Kidney epithelial cell (primary cell): ENCODE measurements around the gene YKT6. TPM values are rescaled to one million over a fixed set of nuclear protein-coding genes. Genes with fewer than 3 reads are reported as not detected.

ENCODE experiments used
- DNase-seq: peaks from one replicate; pipeline ENCODE4 v3.0.0-alpha.2; 2010; ENCODE audit warnings: low read depth
- H3K27me3 ChIP-seq: 2 replicates; pipeline ENCODE4 v1.6.0; 2011; ENCODE audit warnings: low read length; ENCODE audit not compliant: control insufficient read depth, insufficient read depth
- H3K36me3 ChIP-seq: 2 replicates; pipeline ENCODE4 v1.5.1; 2011; ENCODE audit warnings: low read length; ENCODE audit not compliant: control insufficient read depth, insufficient read depth
- H3K4me3 ChIP-seq: 2 replicates; pipeline ENCODE4 v1.5.1; 2011; ENCODE audit warnings: low read depth, mild to moderate bottlenecking, control low read depth, low read length
- CTCF ChIP-seq: IDR thresholded peaks from 2 replicates; pipeline ENCODE4 v1.5.1; 2011; ENCODE audit warnings: mild to moderate bottlenecking, moderate library complexity, low read length, control low read depth, inconsistent platforms; ENCODE audit not compliant: insufficient read depth, poor library complexity, severe bottlenecking
- total RNA-seq: library from RNA; depleted of rRNA; stranded (reverse); fragments of >200 nt; gene quantifications from 2 replicates; pipeline ENCODE4 v1.2.3, GENCODE V29; 2015

Gene YKT6
- total RNA-seq, 1 donor from 2014 or later = 124 TPM

- TF ChIP-seq CTCF = no peak
- DNase-seq = no peak
- H3K4me3 ChIP-seq = no peak overlapping the region
- H3K36me3 ChIP-seq = no peaks in the 10 kb centered on the region
- H3K27me3 ChIP-seq = no peaks in the 10 kb centered on the region
These were observed 58.2 kb downstream of the YKT6 start for GRCh38 chr7:44258865-44259546.

GRCh38 chr7:44259547-44260457 lies 59.0 kb downstream of the YKT6 start:
- DNase-seq = peak; percentile 39
- no peak overlapping the region for H3K4me3 ChIP-seq
- peaks cover 2% of the 10 kb centered on the region for H3K27me3 ChIP-seq
- TF ChIP-seq CTCF = no peak
- no peaks in the 10 kb centered on the region for H3K36me3 ChIP-seq

- Histone ChIP-seq H3K4me3 (no peak overlapping the region), H3K27me3 (peaks cover 2% of the 10 kb centered on the region), H3K36me3 (no peaks in the 10 kb centered on the region)
- TF ChIP-seq CTCF = no peak
- DNase-seq = no peak
These were observed 60.5 kb downstream of the YKT6 start for GRCh38 chr7:44261240-44261639.

GRCh38 chr7:44262031-44262430 lies 61.3 kb downstream of the YKT6 start:
- TF ChIP-seq CTCF = no peak
- H3K36me3 ChIP-seq = no peaks in the 10 kb centered on the region
- peaks cover 7% of the 10 kb centered on the region for H3K27me3 ChIP-seq
- DNase-seq = no peak
- no peak overlapping the region for H3K4me3 ChIP-seq

- Histone ChIP-seq H3K36me3 (no peaks in the 10 kb centered on the region), H3K27me3 (peaks cover 14% of the 10 kb centered on the region), H3K4me3 (no peak overlapping the region)
- no peak for TF ChIP-seq CTCF
- no peak for DNase-seq
These were observed 62.7 kb downstream of the YKT6 start for GRCh38 chr7:44263326-44264082.

Other genes starting within 250 kb of the YKT6 start
- not detected in 2 replicates for gene SPDYE1, start 203.1 kb upstream of the YKT6 start, total RNA-seq
- 120 and 121 TPM in 2 replicates for gene DBNL, start 156.3 kb upstream of the YKT6 start, total RNA-seq
- not detected in 2 replicates for gene PGAM2, start 135.4 kb upstream of the YKT6 start, total RNA-seq
- gene POLM, start 118.4 kb upstream of the YKT6 start, total RNA-seq = 19.8 and 22.1 TPM in 2 replicates
- gene AEBP1, start 96.6 kb upstream of the YKT6 start, total RNA-seq = 81.1 and 82.8 TPM in 2 replicates
- 72.8 and 73.0 TPM in 2 replicates for gene POLD2, start 77.4 kb upstream of the YKT6 start, total RNA-seq
- gene MYL7, start 59.6 kb upstream of the YKT6 start, total RNA-seq = 1.2 and 3.0 TPM in 2 replicates
- gene GCK, start 11.5 kb upstream of the YKT6 start, total RNA-seq = 0.75 and 2.3 TPM in 2 replicates
- gene CAMK2B, start 124.6 kb downstream of the YKT6 start, total RNA-seq = 0.68 TPM in 1 of 2 replicates, not detected in the other